ENCODE results near the gene TLR4.
A peak's percentile ranks its signal among the peaks of the same experiment; 100 is the strongest.

Gene TLR4

GRCh38 chr9:117697046-117697445 is 7.2 kb upstream of the TLR4 start:
- DNase-seq: no peak
- H3K4me1 Mint-ChIP-seq: no peaks in the 10 kb centered on the region
- CTCF ChIA-PET: no interaction called here

GRCh38 chr9:117703537-117703936 is 666 bp upstream of the TLR4 start:
- no peak overlapping the region for H3K4me3 Mint-ChIP-seq
- H3K27ac Mint-ChIP-seq: no peak overlapping the region

More at GRCh38 chr9:117697046-117697445, 7.2 kb upstream of the TLR4 start:
- Mint-ChIP-seq H3K36me3 (no peaks in the 10 kb centered on the region), H3K27me3 (peaks cover 3% of the 10 kb centered on the region), H3K9me3 (no peaks in the 10 kb centered on the region), H3K4me3 (no peak overlapping the region), H3K27ac (no peak overlapping the region)

DNA sequence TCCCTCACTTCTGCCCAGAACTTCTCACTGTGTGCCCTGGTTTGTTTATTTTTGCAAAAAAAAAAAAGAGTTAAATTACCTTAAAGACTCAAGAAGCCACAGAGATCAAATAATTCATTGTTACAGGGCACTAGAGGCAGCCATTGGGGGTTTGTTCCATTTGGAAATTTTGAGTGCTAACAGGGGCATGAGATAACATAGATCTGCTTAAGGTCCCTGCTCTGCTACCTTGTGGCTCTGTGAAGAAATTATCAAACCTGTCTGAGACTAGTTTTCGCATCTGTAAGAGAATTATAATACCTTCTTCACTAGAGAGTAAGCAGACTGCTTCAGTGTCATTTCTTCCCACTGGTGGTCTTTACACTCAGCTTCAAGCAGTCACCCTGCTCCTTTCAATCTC is 394 bp downstream of the TLR4 start:
- peaks cover 8% of the 10 kb centered on the region for H3K4me1 Mint-ChIP-seq
- CTCF ChIA-PET: no interaction called here
- no peak for DNase-seq
- no peak overlapping the region for H3K4me3 Mint-ChIP-seq
- peaks cover 28% of the 10 kb centered on the region for H3K27me3 Mint-ChIP-seq
- H3K9me3 Mint-ChIP-seq: no peaks in the 10 kb centered on the region
- H3K27ac Mint-ChIP-seq: no peak overlapping the region
- H3K36me3 Mint-ChIP-seq: no peaks in the 10 kb centered on the region

More at GRCh38 chr9:117703537-117703936, 666 bp upstream of the TLR4 start:
- peaks cover 28% of the 10 kb centered on the region for H3K27me3 Mint-ChIP-seq
- peaks cover 8% of the 10 kb centered on the region for H3K4me1 Mint-ChIP-seq
- CTCF ChIA-PET: no interaction called here
- no peaks in the 10 kb centered on the region for H3K36me3 Mint-ChIP-seq
- no peak for DNase-seq
- H3K9me3 Mint-ChIP-seq: no peaks in the 10 kb centered on the region

DNA sequence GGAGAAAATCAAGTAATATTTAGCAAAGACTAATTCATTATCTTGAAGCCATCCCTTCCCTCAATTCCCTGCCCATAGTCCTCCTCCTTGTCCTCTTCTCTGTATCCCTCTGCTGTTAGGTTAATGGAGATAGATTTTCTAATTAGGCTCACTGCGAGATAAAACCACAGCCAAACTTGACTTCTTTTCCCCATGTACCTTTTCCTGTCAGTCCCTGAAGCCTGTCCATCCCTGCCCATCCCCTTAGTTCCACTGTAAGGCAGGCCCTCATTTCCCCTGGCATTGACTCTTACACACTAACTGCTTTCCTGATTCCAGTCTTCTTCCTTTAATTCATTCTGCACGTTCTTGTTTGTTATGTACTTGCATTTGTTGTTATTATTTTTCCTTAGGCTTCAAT is 1.2 kb downstream of the TLR4 start:
- DNase-seq: no peak
- Mint-ChIP-seq H3K36me3 (no peaks in the 10 kb centered on the region), H3K4me1 (peaks cover 8% of the 10 kb centered on the region), H3K27me3 (peaks cover 28% of the 10 kb centered on the region), H3K27ac (no peak overlapping the region), H3K4me3 (no peak overlapping the region), H3K9me3 (no peaks in the 10 kb centered on the region)
- CTCF ChIA-PET: no interaction called here

DNA sequence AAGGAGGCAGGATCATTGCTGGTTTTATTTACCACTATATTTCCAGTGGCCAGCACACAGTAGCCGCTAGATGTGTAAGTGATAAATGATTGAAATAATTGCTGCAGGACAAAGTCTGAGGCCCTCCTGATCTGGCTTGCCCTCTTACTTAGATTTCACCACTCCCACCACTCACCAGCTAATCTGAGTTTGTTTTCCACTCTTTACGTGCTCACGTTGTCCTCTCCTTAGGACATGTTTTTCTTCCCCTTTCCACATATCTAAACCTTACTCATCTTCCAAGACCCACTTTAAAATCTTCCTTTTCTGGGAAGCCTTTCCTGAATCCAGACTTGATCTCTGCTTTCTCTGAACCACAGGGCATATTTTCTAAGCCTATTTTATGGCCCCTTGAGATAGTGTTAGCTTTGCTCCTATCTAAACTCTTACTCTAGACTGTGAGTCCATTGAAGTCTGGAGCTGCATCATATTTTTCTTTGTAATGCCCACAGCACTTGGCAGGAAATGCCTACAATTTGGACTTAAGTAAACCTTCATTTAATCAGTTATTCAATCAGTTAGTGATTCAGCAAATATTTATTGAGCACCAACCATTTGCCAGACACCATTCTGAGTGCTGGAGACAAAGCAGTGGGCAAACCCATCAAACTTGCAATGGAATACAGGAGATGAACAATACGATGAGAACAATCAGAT is 2.4 kb downstream of the TLR4 start:
- Mint-ChIP-seq H3K4me3 (no peak overlapping the region), H3K27me3 (peaks cover 32% of the 10 kb centered on the region), H3K9me3 (no peaks in the 10 kb centered on the region), H3K27ac (no peak overlapping the region), H3K4me1 (peaks cover 8% of the 10 kb centered on the region), H3K36me3 (no peaks in the 10 kb centered on the region)
- CTCF ChIA-PET: no interaction called here
- no peak for DNase-seq

DNA sequence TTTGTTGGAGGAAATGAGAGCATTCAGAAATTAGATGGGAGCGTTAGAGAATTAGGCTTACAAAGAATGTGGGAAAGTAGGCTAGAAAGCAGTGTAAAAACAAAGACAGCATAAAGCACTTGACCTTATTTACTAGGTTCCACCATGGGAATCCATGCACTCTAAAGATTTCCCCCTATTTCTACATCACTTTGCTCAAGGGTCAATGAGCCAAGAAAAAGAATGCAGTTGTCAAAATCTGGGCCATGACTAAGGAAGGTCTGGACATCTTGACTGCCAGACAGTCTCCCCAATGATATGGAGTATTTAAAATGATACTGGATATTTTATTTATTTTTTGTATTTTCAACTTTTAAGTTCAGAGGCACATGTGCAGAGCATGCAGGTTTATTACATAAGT is 3.4 kb downstream of the TLR4 start:
- CTCF ChIA-PET: no interaction called here
- H3K4me3 Mint-ChIP-seq: no peak overlapping the region
- peaks cover 33% of the 10 kb centered on the region for H3K27me3 Mint-ChIP-seq
- H3K36me3 Mint-ChIP-seq: no peaks in the 10 kb centered on the region
- no peak for DNase-seq
- no peaks in the 10 kb centered on the region for H3K9me3 Mint-ChIP-seq
- peaks cover 8% of the 10 kb centered on the region for H3K4me1 Mint-ChIP-seq
- no peak overlapping the region for H3K27ac Mint-ChIP-seq

DNA sequence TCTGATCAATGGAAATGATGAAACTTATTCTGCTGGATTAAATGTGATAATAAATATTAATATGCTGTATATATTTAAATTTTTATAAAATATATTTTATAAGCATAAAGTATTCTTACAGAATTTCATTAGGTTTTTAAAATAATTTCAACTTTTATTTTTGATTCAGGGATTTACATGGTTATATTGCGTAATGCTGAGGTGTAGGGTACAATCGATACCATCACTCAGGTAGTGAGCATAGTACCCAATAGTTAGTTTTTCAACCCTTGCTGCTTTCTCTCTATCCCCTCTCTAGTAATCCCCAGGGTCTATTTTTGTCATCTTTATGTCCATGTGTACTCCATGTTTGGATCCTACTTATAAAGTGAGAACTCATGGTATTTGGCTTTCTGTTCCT is 5.7 kb downstream of the TLR4 start:
- H3K4me1 Mint-ChIP-seq: peaks cover 6% of the 10 kb centered on the region
- H3K27me3 Mint-ChIP-seq: peaks cover 39% of the 10 kb centered on the region
- no peak overlapping the region for H3K4me3 Mint-ChIP-seq
- no peak overlapping the region for H3K27ac Mint-ChIP-seq
- CTCF ChIA-PET: no interaction called here
- no peaks in the 10 kb centered on the region for H3K9me3 Mint-ChIP-seq
- no peak for DNase-seq
- H3K36me3 Mint-ChIP-seq: no peaks in the 10 kb centered on the region

DNA sequence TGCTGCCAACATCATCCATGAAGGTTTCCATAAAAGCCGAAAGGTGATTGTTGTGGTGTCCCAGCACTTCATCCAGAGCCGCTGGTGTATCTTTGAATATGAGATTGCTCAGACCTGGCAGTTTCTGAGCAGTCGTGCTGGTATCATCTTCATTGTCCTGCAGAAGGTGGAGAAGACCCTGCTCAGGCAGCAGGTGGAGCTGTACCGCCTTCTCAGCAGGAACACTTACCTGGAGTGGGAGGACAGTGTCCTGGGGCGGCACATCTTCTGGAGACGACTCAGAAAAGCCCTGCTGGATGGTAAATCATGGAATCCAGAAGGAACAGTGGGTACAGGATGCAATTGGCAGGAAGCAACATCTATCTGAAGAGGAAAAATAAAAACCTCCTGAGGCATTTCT is 10.1 kb downstream of the TLR4 start:
- Mint-ChIP-seq H3K36me3 (peaks cover 10% of the 10 kb centered on the region), H3K4me1 (peaks cover 39% of the 10 kb centered on the region), H3K27me3 (peaks cover 29% of the 10 kb centered on the region), H3K9me3 (peaks cover 8% of the 10 kb centered on the region), H3K27ac (no peak overlapping the region), H3K4me3 (no peak overlapping the region)
- peak; percentile 46 for DNase-seq
- CTCF ChIA-PET: no interaction called here

DNA sequence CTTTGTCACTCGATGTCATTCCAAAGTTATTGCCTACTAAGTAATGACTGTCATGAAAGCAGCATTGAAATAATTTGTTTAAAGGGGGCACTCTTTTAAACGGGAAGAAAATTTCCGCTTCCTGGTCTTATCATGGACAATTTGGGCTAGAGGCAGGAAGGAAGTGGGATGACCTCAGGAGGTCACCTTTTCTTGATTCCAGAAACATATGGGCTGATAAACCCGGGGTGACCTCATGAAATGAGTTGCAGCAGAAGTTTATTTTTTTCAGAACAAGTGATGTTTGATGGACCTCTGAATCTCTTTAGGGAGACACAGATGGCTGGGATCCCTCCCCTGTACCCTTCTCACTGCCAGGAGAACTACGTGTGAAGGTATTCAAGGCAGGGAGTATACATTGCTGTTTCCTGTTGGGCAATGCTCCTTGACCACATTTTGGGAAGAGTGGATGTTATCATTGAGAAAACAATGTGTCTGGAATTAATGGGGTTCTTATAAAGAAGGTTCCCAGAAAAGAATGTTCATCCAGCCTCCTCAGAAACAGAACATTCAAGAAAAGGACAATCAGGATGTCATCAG is 11.3 kb downstream of the TLR4 start:
- H3K4me3 Mint-ChIP-seq: no peak overlapping the region
- H3K36me3 Mint-ChIP-seq: peaks cover 10% of the 10 kb centered on the region
- peaks cover 39% of the 10 kb centered on the region for H3K4me1 Mint-ChIP-seq
- H3K27me3 Mint-ChIP-seq: peaks cover 29% of the 10 kb centered on the region
- CTCF ChIA-PET: no interaction called here
- no peak for DNase-seq
- peaks cover 8% of the 10 kb centered on the region for H3K9me3 Mint-ChIP-seq
- no peak overlapping the region for H3K27ac Mint-ChIP-seq

GRCh38 chr9:117718085-117718484 is 13.9 kb downstream of the TLR4 start:
- Mint-ChIP-seq H3K4me1 (peaks cover 39% of the 10 kb centered on the region), H3K27me3 (peaks cover 22% of the 10 kb centered on the region), H3K4me3 (no peak overlapping the region), H3K9me3 (peaks cover 8% of the 10 kb centered on the region), H3K27ac (peak overlapping the region; percentile 65), H3K36me3 (peaks cover 11% of the 10 kb centered on the region)
- CTCF ChIA-PET: no interaction called here
- DNase-seq: peak; percentile 25

DNA sequence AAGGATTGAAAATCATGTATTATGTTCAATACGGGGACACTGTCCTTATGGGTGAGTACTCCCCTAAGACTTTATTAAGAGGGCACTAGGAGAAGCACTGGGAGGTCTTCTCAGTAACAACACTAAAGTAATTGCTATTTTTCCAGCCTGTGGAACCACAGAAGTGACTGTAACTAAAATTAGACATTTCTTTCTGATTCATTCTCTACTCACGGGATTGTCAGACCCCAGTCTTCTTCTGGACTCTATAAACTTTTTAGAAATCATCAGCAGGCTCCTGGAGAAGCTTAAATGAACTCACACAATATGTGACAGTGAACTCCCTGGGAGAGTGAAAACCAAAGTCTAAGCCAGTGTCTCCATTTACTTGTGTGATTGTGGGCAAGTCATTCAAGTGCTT is 14.5 kb downstream of the TLR4 start:
- peaks cover 8% of the 10 kb centered on the region for H3K9me3 Mint-ChIP-seq
- CTCF ChIA-PET: no interaction called here
- H3K36me3 Mint-ChIP-seq: peaks cover 11% of the 10 kb centered on the region
- H3K4me1 Mint-ChIP-seq: peaks cover 39% of the 10 kb centered on the region
- peaks cover 17% of the 10 kb centered on the region for H3K27me3 Mint-ChIP-seq
- H3K4me3 Mint-ChIP-seq: no peak overlapping the region
- peak overlapping the region; percentile 65 for H3K27ac Mint-ChIP-seq
- no peak for DNase-seq

DNA sequence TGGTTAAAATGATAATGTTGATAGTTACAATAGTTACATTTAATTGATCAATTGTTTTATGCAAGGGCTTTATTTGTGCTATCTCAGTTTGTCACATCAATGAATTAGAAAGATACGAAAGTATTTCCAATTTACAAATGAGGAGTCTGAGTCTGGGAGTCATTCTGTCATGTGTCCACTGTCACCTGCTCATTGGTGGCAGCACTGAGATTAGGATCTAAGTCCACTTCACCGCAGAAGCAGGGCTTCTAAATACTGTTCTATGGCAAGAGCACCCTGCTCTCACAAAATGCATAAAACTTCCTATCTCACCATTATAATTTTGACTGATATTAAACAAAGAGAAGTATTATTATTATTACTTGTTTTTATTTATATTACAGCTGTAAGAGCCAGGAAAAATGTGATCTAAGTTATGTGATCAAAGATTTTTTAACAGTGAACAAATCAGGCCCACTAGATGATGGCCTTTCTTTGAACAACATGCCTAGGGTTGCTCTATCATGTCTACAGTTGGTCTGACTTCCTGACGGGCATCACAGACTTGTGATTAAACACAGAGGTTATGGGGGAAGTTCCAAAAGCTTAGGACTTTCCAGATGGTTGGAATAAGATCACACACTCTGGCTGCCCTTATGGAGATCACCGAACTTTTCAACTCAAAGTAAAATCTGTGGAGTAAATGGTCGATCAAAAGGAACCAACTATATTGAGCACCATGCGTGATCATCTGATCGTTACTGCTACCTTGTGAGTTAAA is 15.1 kb downstream of the TLR4 start:
- Mint-ChIP-seq H3K4me3 (no peak overlapping the region), H3K27ac (peak overlapping the region; percentile 65), H3K27me3 (peaks cover 17% of the 10 kb centered on the region), H3K9me3 (peaks cover 8% of the 10 kb centered on the region), H3K36me3 (peaks cover 11% of the 10 kb centered on the region), H3K4me1 (peaks cover 44% of the 10 kb centered on the region)
- DNase-seq: no peak
- CTCF ChIA-PET: no interaction called here

- Mint-ChIP-seq H3K4me3 (no peak overlapping the region), H3K4me1 (peaks cover 40% of the 10 kb centered on the region), H3K27me3 (peaks cover 15% of the 10 kb centered on the region), H3K36me3 (peaks cover 11% of the 10 kb centered on the region), H3K27ac (no peak overlapping the region), H3K9me3 (peaks cover 8% of the 10 kb centered on the region)
- DNase-seq: no peak
- CTCF ChIA-PET: no interaction called here
Measured at GRCh38 chr9:117720066-117720465, 15.9 kb downstream of the TLR4 start.

DNA sequence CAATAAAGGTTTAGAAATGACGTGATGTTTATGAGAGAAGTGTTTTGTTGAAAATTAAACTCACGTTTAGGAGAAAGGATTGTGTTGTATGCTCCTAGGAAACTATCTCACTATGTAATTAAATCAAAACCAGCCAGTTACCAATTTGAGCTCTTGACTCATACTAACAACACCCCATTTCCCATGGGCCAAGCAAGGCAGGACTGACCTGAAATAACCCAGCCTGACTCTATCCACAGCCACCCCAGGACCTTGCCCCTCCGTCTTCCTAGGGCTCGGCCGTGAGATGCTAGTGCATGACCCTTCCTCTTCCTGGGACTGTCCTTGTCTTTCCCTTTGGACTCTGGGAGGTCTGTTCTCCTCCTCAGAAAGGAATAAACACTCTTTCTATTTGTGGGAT is 16.4 kb downstream of the TLR4 start:
- Mint-ChIP-seq H3K4me3 (no peak overlapping the region), H3K27me3 (peaks cover 11% of the 10 kb centered on the region), H3K9me3 (peaks cover 8% of the 10 kb centered on the region), H3K36me3 (peaks cover 11% of the 10 kb centered on the region), H3K27ac (no peak overlapping the region), H3K4me1 (peaks cover 36% of the 10 kb centered on the region)
- no peak for DNase-seq
- CTCF ChIA-PET: no interaction called here

GRCh38 chr9:117720987-117721386 is 16.8 kb downstream of the TLR4 start:
- no peak for DNase-seq
- H3K4me3 Mint-ChIP-seq: no peak overlapping the region
- peaks cover 9% of the 10 kb centered on the region for H3K36me3 Mint-ChIP-seq
- H3K27me3 Mint-ChIP-seq: peaks cover 12% of the 10 kb centered on the region
- H3K27ac Mint-ChIP-seq: no peak overlapping the region
- H3K4me1 Mint-ChIP-seq: peaks cover 32% of the 10 kb centered on the region
- H3K9me3 Mint-ChIP-seq: peaks cover 8% of the 10 kb centered on the region
- CTCF ChIA-PET: no interaction called here

All from activated naive CD4-positive, alpha-beta T cell treated with anti-CD3 and anti-CD28 coated beads, Interleukin-2, amount 10 ng/mL, durations not matched to agents 7 days and 5 days (primary cell).